OCI-LY7 (cell line): ENCODE results near the gene MTMR1. TPM values are rescaled to one million over a fixed set of nuclear protein-coding genes. Genes with fewer than 3 reads are reported as not detected.

Experiments
- BruUV-seq: library from RNA; stranded (reverse); fragments of 400-500 nt; replicated peaks from 2 replicates; lab custom pipeline; 2021; lab: Mats Ljungman, UMichigan
- CTCF ChIA-PET: fragments of 300-600 bp; sonication (Branson Sonifier 250); formaldehyde crosslinking; loops from one replicate; lab custom pipeline; 2022; ENCODE audit warnings: antibody characterized with exemption; ENCODE audit not compliant: unreplicated experiment; lab: Charles Lee
- POLR2A ChIA-PET: fragments of 300-600 bp; sonication (Branson Sonifier 250); formaldehyde crosslinking; loops from one replicate; lab custom pipeline; 2022; ENCODE audit warnings: antibody characterized with exemption; lab: Charles Lee
- DNase-seq: peaks from one replicate; pipeline ENCODE4 v3.0.0-alpha.2; 2015; ENCODE audit warnings: low spot score
- H2AFZ ChIP-seq: fragments of 200-600 bp; sonication (generic), shearing (Covaris generic); 2 replicates; pipeline ENCODE4 v1.6.1; 2014; ENCODE audit warnings: mild to moderate bottlenecking, antibody characterized with exemption, low read length, moderate library complexity
- H3K27ac ChIP-seq: fragments of 200-600 bp; sonication (generic); 2 replicates; pipeline ENCODE4 v1.5.1; 2014; ENCODE audit warnings: mixed run types, low read depth, mild to moderate bottlenecking, moderate library complexity, low read length, inconsistent platforms; ENCODE audit not compliant: poor library complexity, severe bottlenecking
- H3K36me3 ChIP-seq: fragments of 200-600 bp; sonication (generic); 2 replicates; pipeline ENCODE4 v1.6.1; 2014; ENCODE audit warnings: mild to moderate bottlenecking, antibody characterized with exemption, low read length, moderate library complexity, mixed read lengths; ENCODE audit not compliant: insufficient read depth
- H3K4me1 ChIP-seq: fragments of 200-600 bp; sonication (generic); 2 replicates; pipeline ENCODE4 v1.5.1; 2014; ENCODE audit warnings: mild to moderate bottlenecking, low read length; ENCODE audit not compliant: insufficient read depth, poor library complexity, severe bottlenecking
- H3K4me2 ChIP-seq: fragments of 200-600 bp; sonication (generic); 2 replicates; pipeline ENCODE4 v1.6.1; 2014; ENCODE audit warnings: mild to moderate bottlenecking, low read length
- H3K4me3 ChIP-seq: fragments of 200-600 bp; sonication (generic); 2 replicates; pipeline ENCODE4 v1.5.1; 2014; ENCODE audit warnings: mild to moderate bottlenecking, low read depth, low read length; ENCODE audit not compliant: poor library complexity, severe bottlenecking
- H3K79me2 ChIP-seq: fragments of 200-600 bp; sonication (generic); 2 replicates; pipeline ENCODE4 v1.6.1; 2016; ENCODE audit warnings: low read depth, mild to moderate bottlenecking, low read length, moderate library complexity, mixed read lengths; ENCODE audit not compliant: insufficient read depth
- H3K9me2 ChIP-seq: fragments of 200-600 bp; sonication (generic); 2 replicates; pipeline ENCODE4 v1.6.1; 2016; ENCODE audit warnings: mild to moderate bottlenecking, low read length, mixed read lengths; ENCODE audit not compliant: insufficient read depth
- H3K9me3 ChIP-seq: fragments of 200-600 bp; sonication (generic); 2 replicates; pipeline ENCODE4 v1.6.1; 2014; ENCODE audit warnings: mild to moderate bottlenecking, mixed run types, low read length, mixed read lengths
- H4K20me1 ChIP-seq: fragments of 200-600 bp; sonication (generic); 2 replicates; pipeline ENCODE4 v1.6.1; 2014; ENCODE audit warnings: mild to moderate bottlenecking, antibody characterized with exemption, low read length, moderate library complexity, mixed read lengths; ENCODE audit not compliant: insufficient read depth
- EZH2phosphoT487 ChIP-seq: fragments of 200-600 bp; sonication (generic); IDR thresholded peaks from 2 replicates; pipeline ENCODE4 v1.6.1; 2018; ENCODE audit warnings: low read depth, borderline replicate concordance, mild to moderate bottlenecking, mixed run types, antibody characterized with exemption, low read length, moderate library complexity, mixed read lengths
- intact Hi-C: fragments of 100-400 bp; cut with micrococcal nuclease; formaldehyde crosslinking; loops from one replicate; pipeline ENCODE4 v1.10.0; 2022; ENCODE audit not compliant: unreplicated experiment
- total RNA-seq, 2 experiments: library from RNA; depleted of rRNA in 1 of 2; stranded (reverse); fragments of >200 nt in 1 of 2; shearing (Covaris generic) in 1 of 2; gene quantifications; 2 replicates each; pipeline ENCODE4 v1.2.3, GENCODE V29; 2014 to 2022
- TF ChIP-seq, protein P1 (sequence below): fragments of 200-600 bp; sonication (generic); conservative IDR thresholded peaks from 2 replicates; pipeline ENCODE4 v1.5.1; 2014; ENCODE audit warnings: mild to moderate bottlenecking, antibody characterized with exemption, low read length, moderate library complexity, mixed read lengths

The MTMR1 gene
- total RNA-seq, 2 experiments from 2014 or later: 49.7 to 57.6 TPM

GRCh38 chrX:150731795-150732194, 38.6 kb downstream of the MTMR1 start:
- ChIA-PET CTCF (no interaction called here), POLR2A (no interaction called here)
- no peaks in the 10 kb centered on the region for H4K20me1 ChIP-seq
- BruUV-seq: no TSS peak
- H3K4me3 ChIP-seq: no peak overlapping the region
- no peaks in the 10 kb centered on the region for H3K9me3 ChIP-seq
- no peak overlapping the region for H3K27ac ChIP-seq
- intact Hi-C loops: no loop called here
- no peaks in the 10 kb centered on the region; the same call in 1 of the 2 replicates for H3K79me2 ChIP-seq
- DNase-seq: no peak
- H3K4me1 ChIP-seq: no peaks in the 10 kb centered on the region
- peaks cover 100% of the 10 kb centered on the region for H3K36me3 ChIP-seq
- no peak overlapping the region for H3K4me2 ChIP-seq
- no peak for TF ChIP-seq EZH2phosphoT487
- TF ChIP-seq, protein P1, sequence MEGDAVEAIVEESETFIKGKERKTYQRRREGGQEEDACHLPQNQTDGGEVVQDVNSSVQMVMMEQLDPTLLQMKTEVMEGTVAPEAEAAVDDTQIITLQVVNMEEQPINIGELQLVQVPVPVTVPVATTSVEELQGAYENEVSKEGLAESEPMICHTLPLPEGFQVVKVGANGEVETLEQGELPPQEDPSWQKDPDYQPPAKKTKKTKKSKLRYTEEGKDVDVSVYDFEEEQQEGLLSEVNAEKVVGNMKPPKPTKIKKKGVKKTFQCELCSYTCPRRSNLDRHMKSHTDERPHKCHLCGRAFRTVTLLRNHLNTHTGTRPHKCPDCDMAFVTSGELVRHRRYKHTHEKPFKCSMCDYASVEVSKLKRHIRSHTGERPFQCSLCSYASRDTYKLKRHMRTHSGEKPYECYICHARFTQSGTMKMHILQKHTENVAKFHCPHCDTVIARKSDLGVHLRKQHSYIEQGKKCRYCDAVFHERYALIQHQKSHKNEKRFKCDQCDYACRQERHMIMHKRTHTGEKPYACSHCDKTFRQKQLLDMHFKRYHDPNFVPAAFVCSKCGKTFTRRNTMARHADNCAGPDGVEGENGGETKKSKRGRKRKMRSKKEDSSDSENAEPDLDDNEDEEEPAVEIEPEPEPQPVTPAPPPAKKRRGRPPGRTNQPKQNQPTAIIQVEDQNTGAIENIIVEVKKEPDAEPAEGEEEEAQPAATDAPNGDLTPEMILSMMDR: no peak
- H2AFZ ChIP-seq: no peak overlapping the region
- no peaks in the 10 kb centered on the region for H3K9me2 ChIP-seq

DNA sequence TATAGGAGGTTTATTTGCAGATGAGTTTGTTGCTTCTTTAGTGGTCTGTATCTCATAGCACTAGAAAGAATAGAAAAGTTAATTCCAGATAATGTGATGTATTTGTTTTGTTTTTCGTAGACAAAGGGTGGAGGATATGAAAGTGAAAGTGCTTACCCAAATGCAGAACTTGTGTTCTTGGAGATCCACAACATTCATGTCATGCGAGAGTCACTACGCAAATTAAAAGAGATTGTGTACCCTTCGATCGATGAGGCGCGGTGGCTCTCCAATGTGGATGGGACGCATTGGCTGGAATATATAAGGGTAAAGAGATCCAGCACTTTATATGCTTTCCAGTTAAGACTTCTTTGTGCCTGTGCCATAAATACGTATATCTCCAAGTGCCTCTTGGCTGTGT, 43.3 kb downstream of the MTMR1 start:
- H3K4me2 ChIP-seq: no peak overlapping the region

GRCh38 chrX:150752124-150752523, 58.9 kb downstream of the MTMR1 start:
- no peaks in the 10 kb centered on the region for H3K9me2 ChIP-seq
- no peaks in the 10 kb centered on the region for H4K20me1 ChIP-seq
- CTCF ChIA-PET: no interaction called here
- TF ChIP-seq, protein P1: no peak
- TF ChIP-seq EZH2phosphoT487: no peak
- intact Hi-C loops: no loop called here
- H3K36me3 ChIP-seq: peaks cover 58% of the 10 kb centered on the region
- no peak for DNase-seq
- no TSS peak for BruUV-seq
- H3K4me1 ChIP-seq: no peaks in the 10 kb centered on the region
- H2AFZ ChIP-seq: no peak overlapping the region
- H3K9me3 ChIP-seq: no peaks in the 10 kb centered on the region
- no peak overlapping the region for H3K27ac ChIP-seq
- no peak overlapping the region for H3K4me2 ChIP-seq
- no peaks in the 10 kb centered on the region for H3K79me2 ChIP-seq
- no peak overlapping the region for H3K4me3 ChIP-seq
- POLR2A ChIA-PET: interaction anchor here (0.7 kb wide), 1 partner anchor 323 kb away, joined by 5 read pairs; no protein-coding TSS in a partner anchor

More for the DNA sequence above, 43.3 kb downstream of the MTMR1 start:
- peaks cover 100% of the 10 kb centered on the region for H3K36me3 ChIP-seq
- H2AFZ ChIP-seq: no peak overlapping the region
- H3K79me2 ChIP-seq: no peaks in the 10 kb centered on the region
- TSS peak; percentile 30 for BruUV-seq
- H3K4me1 ChIP-seq: no peaks in the 10 kb centered on the region
- H3K9me2 ChIP-seq: no peaks in the 10 kb centered on the region
- no peaks in the 10 kb centered on the region for H3K9me3 ChIP-seq
- ChIA-PET CTCF (no interaction called here), POLR2A (no interaction called here)
- no peak for DNase-seq
- intact Hi-C loops: no loop called here
- H3K27ac ChIP-seq: no peak overlapping the region
- no peak for TF ChIP-seq EZH2phosphoT487
- TF ChIP-seq, protein P1: no peak
- H4K20me1 ChIP-seq: no peaks in the 10 kb centered on the region
- H3K4me3 ChIP-seq: no peak overlapping the region
